Lower leg skin (tissue), 3 donors: Measurements from ENCODE around the gene DNER.

Source experiments
- CTCF ChIP-seq, 3 donors: fragments of 450-650 bp; IDR thresholded peaks; one replicate each; pipeline ENCODE4 v1.5.1; 2016; ENCODE audit warnings: antibody characterized with exemption in 3 of 3, mild to moderate bottlenecking in 3 of 3, moderate library complexity in 2 of 3
- POLR2A ChIP-seq, 2 donors: fragments of 450-650 bp; IDR thresholded peaks; one replicate each; pipeline ENCODE4 v1.6.1; 2016 to 2017; ENCODE audit warnings: antibody characterized with exemption in 2 of 2, mild to moderate bottlenecking in 1 of 2, moderate library complexity in 1 of 2

GRCh38 chr2:229646186-229646723, 68.1 kb downstream of the DNER start:
- TF ChIP-seq CTCF (IDR thresholded peaks at IDR 0.05) (no peak), POLR2A (IDR thresholded peaks at IDR 0.05) (no peak)
